ENCODE data around the gene CADM1. TPM values are rescaled to one million over a fixed set of nuclear protein-coding genes. Genes with fewer than 3 reads are reported as not detected.

CADM1 gene
- total and polyA plus RNA-seq, 4 donors = 13.0 to 40.6 (median 28.9) TPM

GRCh38 chr11:115522302-115522701, 18.1 kb upstream of the CADM1 start:
- Histone ChIP-seq H3K4me3 (ENCODE audit: low read depth in 1 of 3, low read length in 3 of 3) (no peak overlapping the region), H3K4me1 (ENCODE audit: control insufficient read depth in 4 of 4, insufficient read depth in 4 of 4, low read length in 3 of 4) (peaks cover 1 to 36% (median 20%) of the 10 kb centered on the region in 4 donors), H3K9ac (ENCODE audit: low read depth in 1 of 2, low read length in 2 of 2) (no peak overlapping the region), H3K36me3 (ENCODE audit: control insufficient read depth in 4 of 4, insufficient read depth in 3 of 4, low read depth in 1 of 4, low read length in 3 of 4) (no peaks in the 10 kb centered on the region), H3K9me3 (ENCODE audit: control insufficient read depth in 4 of 4, low read length in 3 of 4) (no peaks in the 10 kb centered on the region), H3K27ac (ENCODE audit: low read depth in 1 of 2, low read length in 2 of 2) (no peak overlapping the region), H3K27me3 (ENCODE audit: control insufficient read depth in 4 of 4, insufficient read depth in 4 of 4, low read length in 3 of 4) (no peaks in the 10 kb centered on the region)
- TF ChIP-seq ATF3 (IDR thresholded peaks at IDR 0.05) (no peak), EGR1 (IDR thresholded peaks at IDR 0.05; ENCODE audit: low read depth in 2 of 2) (no peak), SP1 (IDR thresholded peaks at IDR 0.05) (no peak), RAD21 (IDR thresholded peaks at IDR 0.05) (no peak), HNF4G (IDR thresholded peaks at IDR 0.05) (no peak), TAF1 (conservative IDR thresholded peaks at IDR 0.05) (no peak), YY1 (IDR thresholded peaks at IDR 0.05) (no peak), REST (IDR thresholded peaks at IDR 0.05) (no peak), RXRA (IDR thresholded peaks at IDR 0.05) (no peak), GABPA (IDR thresholded peaks at IDR 0.05 in 1 of 2, conservative IDR thresholded peaks at IDR 0.05 in 1 of 2) (no peak), FOXA1 (IDR thresholded peaks at IDR 0.05) (no peak), NR2F2 (IDR thresholded peaks at IDR 0.05) (no peak), JUND (IDR thresholded peaks at IDR 0.05) (no peak), CTCF (IDR thresholded peaks at IDR 0.05; ENCODE audit: low read depth, low read length, missing input control) (no peak), FOXA2 (IDR thresholded peaks at IDR 0.05) (no peak), HNF4A (conservative IDR thresholded peaks at IDR 0.05) (no peak), MAX (IDR thresholded peaks at IDR 0.05) (no peak), ZBTB33 (IDR thresholded peaks at IDR 0.05) (no peak)
- 61% methylated on average over 3 of the region's 3 CpGs for WGBS
- DNase-seq (ENCODE audit: low spot score) = no peak

Data from liver (tissue), 9 donors.